HG03439 (cell line): ENCODE results near the gene AKAP8.
"Not testable (repeated sequence)": the region's sequence is repeated elsewhere in the genome, so short reads cannot be mapped to it uniquely, and the experiment has no call there.

ENCODE experiments used
- ATAC-seq: cut with Tn5 transposase; IDR thresholded peaks from one replicate; pipeline ENCODE4 v1.9.1; 2021; ENCODE audit warnings: mild to moderate bottlenecking, moderate library complexity; ENCODE audit not compliant: unreplicated experiment

Gene AKAP8

GRCh38 chr19:15337202-15337601 lies 42.4 kb downstream of the AKAP8 start:
- no peak for ATAC-seq

GRCh38 chr19:15335992-15336391 lies 43.6 kb downstream of the AKAP8 start:
- ATAC-seq, result not testable (repeated sequence)

GRCh38 chr19:15332311-15332996 lies 47.1 kb downstream of the AKAP8 start, which contains the start of gene BRD4:
TSS of gene BRD4 (minus strand) at chr19:15332539. CDS start at chr19:15273099, 59,440 bp downstream.
- peak; percentile 40 for ATAC-seq

GRCh38 chr19:15331419-15332310 lies 47.9 kb downstream of the AKAP8 start:
- peak; percentile 34 for ATAC-seq

- no peak for ATAC-seq
Measured at GRCh38 chr19:15330801-15331418, 48.7 kb downstream of the AKAP8 start.

GRCh38 chr19:15328312-15328711 lies 51.3 kb downstream of the AKAP8 start:
- ATAC-seq, result no peak

GRCh38 chr19:15324791-15325519 lies 54.6 kb downstream of the AKAP8 start:
- no peak for ATAC-seq

GRCh38 chr19:15323496-15324235 lies 55.9 kb downstream of the AKAP8 start:
- ATAC-seq, result no peak

- ATAC-seq, result no peak
Measured at GRCh38 chr19:15321739-15322138, 57.8 kb downstream of the AKAP8 start.

- ATAC-seq, result no peak
Measured at GRCh38 chr19:15320116-15320515, 59.5 kb downstream of the AKAP8 start.

- ATAC-seq, result no peak
Measured at GRCh38 chr19:15318241-15318691, 61.3 kb downstream of the AKAP8 start.

- ATAC-seq, result no peak
Measured at GRCh38 chr19:15317392-15318071, 62.1 kb downstream of the AKAP8 start.

GRCh38 chr19:15316498-15316897 lies 63.1 kb downstream of the AKAP8 start:
- no peak for ATAC-seq

- ATAC-seq, result no peak
Measured at GRCh38 chr19:15315101-15315500, 64.5 kb downstream of the AKAP8 start.

GRCh38 chr19:15313649-15314279 lies 65.8 kb downstream of the AKAP8 start:
- ATAC-seq, result no peak

GRCh38 chr19:15307169-15307568 lies 72.4 kb downstream of the AKAP8 start:
- ATAC-seq, result no peak

- no peak for ATAC-seq
Measured at GRCh38 chr19:15305582-15306334, 73.8 kb downstream of the AKAP8 start.

- ATAC-seq, result no peak
Measured at GRCh38 chr19:15304140-15304705, 75.4 kb downstream of the AKAP8 start.
